GM21390 (cell line): ENCODE results near the gene PTRHD1.
"Not testable (repeated sequence)": the region's sequence is repeated elsewhere in the genome, so short reads cannot be mapped to it uniquely, and the experiment has no call there.

ENCODE experiments used
- ATAC-seq: cut with Tn5 transposase; IDR thresholded peaks from one replicate; pipeline ENCODE4 v1.9.1; 2021; ENCODE audit not compliant: unreplicated experiment

PTRHD1 gene

GRCh38 chr2:24792874-24793760 is at the start of gene PTRHD1, which contains the start of gene CENPO:
Gene PTRHD1, minus strand, starts transcription at chr2:24793391. Its CDS starts 14 bp downstream, at chr2:24793377.
Gene CENPO, plus strand, starts transcription at chr2:24793425. Its CDS starts 495 bp downstream, at chr2:24793920.
- ATAC-seq: peak; percentile 93

GRCh38 chr2:24842081-24843050 is 49.2 kb upstream of the PTRHD1 start:
- no peak for ATAC-seq

- ATAC-seq: no peak
These were observed 48.1 kb upstream of the PTRHD1 start for GRCh38 chr2:24840962-24841945.

GRCh38 chr2:24840164-24840869 is 47.1 kb upstream of the PTRHD1 start:
- no peak for ATAC-seq

GRCh38 chr2:24839729-24840128 is 46.5 kb upstream of the PTRHD1 start:
- ATAC-seq: no peak

- ATAC-seq: no peak
These were observed 45.4 kb upstream of the PTRHD1 start for GRCh38 chr2:24838541-24838940.

- ATAC-seq: no peak
These were observed 44.9 kb upstream of the PTRHD1 start for GRCh38 chr2:24837996-24838513.

GRCh38 chr2:24836706-24837105 is 43.5 kb upstream of the PTRHD1 start:
- ATAC-seq: no peak

GRCh38 chr2:24836206-24836605 is 43.0 kb upstream of the PTRHD1 start:
- ATAC-seq: no peak

- ATAC-seq: not testable (repeated sequence)
These were observed 42.2 kb upstream of the PTRHD1 start for GRCh38 chr2:24835411-24835810.

- no peak for ATAC-seq
These were observed 41.7 kb upstream of the PTRHD1 start for GRCh38 chr2:24834733-24835395.

GRCh38 chr2:24833821-24834732 is 40.9 kb upstream of the PTRHD1 start:
- no peak for ATAC-seq

- ATAC-seq: no peak
These were observed 39.9 kb upstream of the PTRHD1 start for GRCh38 chr2:24832931-24833701.

GRCh38 chr2:24832521-24832920 is 39.3 kb upstream of the PTRHD1 start:
- no peak for ATAC-seq

GRCh38 chr2:24832073-24832461 is 38.9 kb upstream of the PTRHD1 start:
- ATAC-seq: no peak

- no peak for ATAC-seq
These were observed 38.3 kb upstream of the PTRHD1 start for GRCh38 chr2:24831221-24832072.
